Mucosa of gallbladder (tissue), 1 donor: ENCODE results near the gene TMEM80. TPM values are rescaled to one million over a fixed set of nuclear protein-coding genes. Genes with fewer than 3 reads are reported as not detected.

Experiments
- DNase-seq: peaks from one replicate; pipeline ENCODE4 v3.0.0-alpha.2; 2020; ENCODE audit warnings: low spot score
- total RNA-seq: library from RNA; stranded (reverse); gene quantifications from one replicate; pipeline ENCODE4 v1.2.1, GENCODE V29; 2021
- donor health status: DM: no; HTN: no; CAD: no.

TMEM80 gene
- total RNA-seq, 1 donor from 2014 or later, result 52.0 TPM

GRCh38 chr11:742571-743201 is 47.1 kb downstream of the TMEM80 start:
- DNase-seq, result no peak

GRCh38 chr11:745428-745827 is 49.8 kb downstream of the TMEM80 start:
- DNase-seq, result no peak

GRCh38 chr11:746289-747157 is 50.9 kb downstream of the TMEM80 start:
- DNase-seq, result no peak

GRCh38 chr11:747158-748006 is 51.8 kb downstream of the TMEM80 start, which contains the start of gene TALDO1:
Gene TALDO1, plus strand, starts transcription at chr11:747464. Its CDS starts 18 bp downstream, at chr11:747482.
- peak; percentile 90 for DNase-seq

GRCh38 chr11:748007-748359 is 52.4 kb downstream of the TMEM80 start:
- DNase-seq, result no peak

- no peak for DNase-seq
Measured at GRCh38 chr11:749731-750130, 54.1 kb downstream of the TMEM80 start.

Other genes with a start within 250 kb of the TMEM80 start
- gene PTDSS2, start 245.5 kb upstream of the TMEM80 start, total RNA-seq, result 36.6 TPM
- gene RNH1, start 188.6 kb upstream of the TMEM80 start, total RNA-seq, result 156 TPM
- gene HRAS, start 160.2 kb upstream of the TMEM80 start, total RNA-seq, result 51.1 TPM
- gene LRRC56, start 158.3 kb upstream of the TMEM80 start, total RNA-seq, result 9.4 TPM
- gene LMNTD2, start 135.1 kb upstream of the TMEM80 start, total RNA-seq, result 7.5 TPM
- 179 TPM for gene RASSF7, start 134.8 kb upstream of the TMEM80 start, total RNA-seq
- gene PHRF1, start 119.3 kb upstream of the TMEM80 start, total RNA-seq, result 38.1 TPM
- gene IRF7, start 79.9 kb upstream of the TMEM80 start, total RNA-seq, result 54.0 TPM
- 89.6 TPM for gene CDHR5, start 70.9 kb upstream of the TMEM80 start, total RNA-seq
- gene SCT, start 68.6 kb upstream of the TMEM80 start, total RNA-seq, result not detected
- gene DRD4, start 58.5 kb upstream of the TMEM80 start, total RNA-seq, result 2.6 TPM
- gene DEAF1, start 594 bp upstream of the TMEM80 start, total RNA-seq, result 45.0 TPM
- 228 TPM for gene EPS8L2, start 10.4 kb downstream of the TMEM80 start, total RNA-seq
- 176 TPM for gene TALDO1, start 51.6 kb downstream of the TMEM80 start, total RNA-seq
- gene GATD1, start 81.7 kb downstream of the TMEM80 start, total RNA-seq, result 85.9 TPM
- 0.49 TPM for gene CEND1, start 94.3 kb downstream of the TMEM80 start, total RNA-seq
- gene SLC25A22, start 102.5 kb downstream of the TMEM80 start, total RNA-seq, result 16.3 TPM
- gene PIDD1, start 109.4 kb downstream of the TMEM80 start, total RNA-seq, result 27.7 TPM
- gene RPLP2, start 114.2 kb downstream of the TMEM80 start, total RNA-seq, result 1,317 TPM
- 159 TPM for gene PNPLA2, start 123.1 kb downstream of the TMEM80 start, total RNA-seq
- gene CRACR2B, start 132.1 kb downstream of the TMEM80 start, total RNA-seq, result 40.5 TPM
- 442 TPM for gene CD151, start 137.1 kb downstream of the TMEM80 start, total RNA-seq
- gene POLR2L, start 146.7 kb downstream of the TMEM80 start, total RNA-seq, result 108 TPM
- 34.6 TPM for gene TSPAN4, start 147.0 kb downstream of the TMEM80 start, total RNA-seq
- gene CHID1, start 215.0 kb downstream of the TMEM80 start, total RNA-seq, result 101 TPM
- 91.8 TPM for gene AP2A2, start 230.1 kb downstream of the TMEM80 start, total RNA-seq